Germinal center (tissue), 1 donor: ENCODE data around the gene LGALS1.

Source experiments
- DNase-seq: peaks from one replicate; pipeline ENCODE4 v3.0.0; 2012; ENCODE audit warnings: mixed read lengths, low spot score

Gene LGALS1

DNA sequence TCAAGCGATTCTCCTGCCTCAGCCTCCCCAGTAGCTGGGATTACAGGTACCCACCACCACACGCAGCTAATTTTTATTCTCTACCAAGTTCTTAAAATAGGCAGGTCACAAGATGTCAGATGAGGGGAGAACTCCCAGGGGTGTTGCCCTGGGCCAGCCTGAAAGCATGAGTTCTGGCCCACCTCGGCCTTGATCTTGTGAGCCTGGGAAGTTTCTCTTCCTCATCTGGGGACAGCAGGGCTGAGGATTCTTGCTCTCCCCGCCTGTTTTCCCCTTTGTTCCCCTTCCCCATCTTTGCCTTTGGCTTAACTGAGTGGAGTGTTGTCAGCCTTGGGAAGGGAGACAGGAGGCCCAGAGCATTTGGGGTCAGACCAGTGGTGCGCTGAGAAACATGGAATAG, 13.4 kb upstream of the LGALS1 start:
- DNase-seq: no peak

DNA sequence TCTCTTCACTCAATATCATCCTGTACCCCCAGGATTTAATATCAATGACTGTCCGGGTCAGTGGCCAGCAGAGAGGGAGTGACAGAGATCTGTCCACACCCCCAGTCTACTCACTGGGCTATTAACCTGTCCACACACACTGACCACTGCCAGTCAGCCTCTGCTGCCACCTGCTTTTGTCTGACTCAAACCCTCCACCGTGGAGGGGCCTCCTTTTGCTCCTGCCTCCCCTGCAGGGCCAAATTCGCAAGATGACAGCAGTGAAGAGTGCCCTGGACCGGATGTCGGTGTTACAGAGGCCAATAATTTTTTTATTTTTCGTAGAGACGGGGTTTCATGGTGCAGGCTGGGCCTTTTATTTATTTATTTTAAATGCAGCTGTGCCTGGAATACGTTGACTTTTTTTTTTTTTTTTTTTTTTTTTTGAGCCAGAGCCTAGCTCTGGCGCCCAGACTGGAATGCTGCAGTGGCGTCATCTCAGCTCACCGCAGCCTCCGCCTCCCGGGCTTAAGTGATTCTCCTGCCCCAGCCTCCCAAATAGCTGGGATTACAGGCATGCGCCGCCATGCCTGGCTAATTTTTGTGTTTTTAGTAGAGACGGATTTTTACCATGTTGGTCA, 11.8 kb upstream of the LGALS1 start:
- no peak for DNase-seq

DNA sequence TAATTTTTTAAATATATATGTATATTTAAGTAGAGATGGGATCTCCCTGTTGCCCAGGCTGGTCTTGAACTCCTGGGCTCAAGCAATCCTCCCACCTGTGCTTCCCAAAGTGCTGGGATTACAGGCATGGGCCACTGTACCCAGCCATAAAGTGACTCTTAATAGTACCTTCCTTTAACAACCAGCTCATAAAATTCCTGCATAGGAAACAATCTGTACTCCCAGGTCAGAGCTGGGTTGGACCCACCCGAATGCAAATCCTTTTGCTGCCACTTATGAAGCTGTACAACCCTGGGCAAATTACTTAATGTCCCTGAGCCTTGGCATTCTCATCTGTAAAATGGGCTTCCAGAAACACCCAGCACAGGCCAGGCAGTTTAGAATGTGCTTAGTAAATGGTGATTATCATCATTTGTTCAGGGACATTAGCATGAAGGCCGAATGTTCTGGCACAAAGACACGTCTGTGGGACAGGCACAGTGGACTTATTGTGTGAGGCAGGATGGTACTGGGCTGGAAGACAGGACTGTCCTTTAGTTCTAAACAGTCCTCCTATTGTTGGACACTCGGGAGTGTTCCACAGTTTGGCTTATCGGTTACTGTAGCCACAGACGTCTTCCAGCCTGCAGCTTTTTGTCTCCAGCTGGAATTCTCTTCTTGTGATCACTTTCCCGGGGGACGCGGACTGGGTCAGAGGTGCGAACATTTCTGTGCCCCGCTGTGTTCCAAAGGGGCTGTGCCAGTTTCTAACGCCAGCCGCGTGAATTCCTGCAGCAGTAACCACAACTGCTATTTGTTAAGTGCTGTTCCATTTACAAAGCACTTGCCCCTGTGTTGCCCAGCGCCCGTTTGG, 11.0 kb upstream of the LGALS1 start:
- DNase-seq: no peak

DNA sequence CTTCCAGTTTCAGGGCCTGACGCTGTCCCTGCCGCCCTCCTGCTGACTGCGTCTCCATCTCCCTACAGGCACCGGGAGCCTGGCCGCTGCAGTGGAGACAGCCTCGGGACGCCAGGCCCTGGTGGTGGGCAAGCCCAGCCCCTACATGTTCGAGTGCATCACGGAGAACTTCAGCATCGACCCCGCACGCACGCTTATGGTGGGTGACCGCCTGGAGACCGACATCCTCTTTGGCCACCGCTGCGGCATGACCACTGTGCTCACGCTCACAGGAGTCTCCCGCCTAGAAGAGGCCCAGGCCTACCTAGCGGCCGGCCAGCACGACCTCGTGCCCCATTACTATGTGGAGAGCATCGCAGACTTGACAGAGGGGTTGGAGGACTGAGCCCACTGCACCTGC, 9.9 kb upstream of the LGALS1 start:
- no peak for DNase-seq

DNA sequence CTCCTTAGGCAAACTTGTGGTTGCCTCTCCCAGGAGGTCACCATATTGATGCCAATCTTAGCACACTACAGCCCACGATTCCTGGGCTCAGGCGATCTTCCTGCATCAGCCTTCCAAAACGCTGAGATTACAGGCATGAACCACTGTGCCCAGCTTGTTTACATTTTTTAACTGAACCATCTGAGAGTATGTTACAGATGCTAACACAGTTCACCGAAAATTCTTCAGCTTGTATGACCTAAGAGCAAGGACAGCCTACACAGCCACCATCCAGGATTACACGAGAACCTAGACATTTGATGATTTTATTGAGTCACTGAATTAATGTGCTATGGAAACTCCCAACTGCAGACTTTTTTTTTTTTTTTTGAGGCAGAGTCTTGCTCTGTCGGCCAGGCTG, 5.8 kb upstream of the LGALS1 start:
- no peak for DNase-seq

DNA sequence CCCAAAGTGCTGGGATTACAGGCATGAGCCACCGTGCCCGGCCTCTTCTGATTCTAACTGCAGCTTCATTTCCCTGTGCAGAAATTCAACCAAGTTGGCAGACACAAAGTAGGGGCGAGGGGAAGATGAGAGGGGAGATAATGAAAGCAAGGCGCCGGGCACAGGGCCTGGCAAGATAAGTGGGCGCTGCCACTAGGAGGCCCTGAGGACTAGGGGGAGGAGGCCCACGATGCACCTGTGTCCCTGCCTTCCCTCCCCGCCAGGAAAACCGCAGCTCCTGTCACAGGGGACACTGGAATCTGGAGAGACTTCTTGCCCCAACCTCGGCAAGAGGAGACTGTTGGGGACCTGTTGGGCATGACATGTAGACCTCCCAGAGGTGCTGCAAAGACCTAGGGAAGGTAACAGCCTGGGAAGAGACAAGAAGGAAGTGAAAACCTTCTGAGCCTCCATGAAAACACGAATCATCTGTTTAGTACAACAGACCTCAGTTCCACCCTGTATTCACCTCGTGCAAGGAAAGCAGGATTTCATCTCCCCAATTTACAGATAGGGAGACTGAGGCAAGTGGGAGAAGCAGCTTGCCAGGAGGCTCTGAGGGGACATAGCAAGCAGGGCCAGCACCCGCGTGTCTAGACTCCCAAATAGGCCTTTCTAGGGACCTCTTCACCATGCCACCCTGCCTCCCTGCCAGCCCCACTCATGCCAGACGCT, 3.1 kb upstream of the LGALS1 start:
- no peak for DNase-seq

DNA sequence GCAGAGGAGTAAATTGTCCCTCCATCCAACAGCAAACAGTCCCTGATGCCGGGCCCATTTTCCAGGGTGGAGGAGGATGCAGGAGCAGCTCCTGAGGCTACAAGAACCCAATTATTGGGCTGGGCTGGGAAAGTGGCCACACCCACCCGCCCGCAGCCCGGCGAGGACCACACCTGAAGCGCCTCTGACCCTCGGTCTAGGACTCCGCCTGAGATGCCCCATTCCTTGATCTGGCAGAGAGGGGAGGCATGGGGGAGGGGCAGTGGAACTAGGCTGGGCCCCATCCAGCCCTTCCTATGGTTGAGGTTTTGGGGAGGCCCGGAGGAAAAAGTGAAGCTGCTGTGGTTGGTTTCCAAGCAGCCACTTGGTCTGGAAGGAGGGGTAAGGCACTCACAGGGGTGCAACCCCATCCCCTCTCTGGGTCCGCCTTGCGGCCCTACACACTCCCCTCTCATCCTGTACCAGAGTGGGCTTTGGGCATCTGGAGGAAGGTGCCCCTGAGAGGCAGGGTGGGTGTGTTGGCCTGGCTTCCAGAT, 2.4 kb upstream of the LGALS1 start:
- no peak for DNase-seq

DNA sequence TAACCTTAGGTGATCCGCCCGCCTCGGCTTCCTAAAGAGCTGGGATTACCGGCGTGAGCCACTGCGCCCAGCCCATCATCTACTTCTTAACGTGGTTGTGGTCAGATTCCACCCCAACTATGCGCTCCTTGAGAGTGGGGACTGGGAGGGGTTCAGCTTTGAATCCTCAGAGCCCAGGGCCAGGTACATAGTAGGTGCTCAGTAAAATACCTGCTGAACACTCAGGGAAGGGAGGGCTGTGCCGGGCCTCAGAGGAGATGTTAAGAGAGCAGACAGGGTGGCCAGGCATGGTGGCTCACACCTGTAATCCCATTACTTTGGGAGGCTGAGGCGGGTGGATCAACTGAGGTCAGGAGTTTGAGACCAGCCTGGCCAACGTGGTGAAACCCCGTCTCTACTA, 1.2 kb upstream of the LGALS1 start:
- DNase-seq: no peak

DNA sequence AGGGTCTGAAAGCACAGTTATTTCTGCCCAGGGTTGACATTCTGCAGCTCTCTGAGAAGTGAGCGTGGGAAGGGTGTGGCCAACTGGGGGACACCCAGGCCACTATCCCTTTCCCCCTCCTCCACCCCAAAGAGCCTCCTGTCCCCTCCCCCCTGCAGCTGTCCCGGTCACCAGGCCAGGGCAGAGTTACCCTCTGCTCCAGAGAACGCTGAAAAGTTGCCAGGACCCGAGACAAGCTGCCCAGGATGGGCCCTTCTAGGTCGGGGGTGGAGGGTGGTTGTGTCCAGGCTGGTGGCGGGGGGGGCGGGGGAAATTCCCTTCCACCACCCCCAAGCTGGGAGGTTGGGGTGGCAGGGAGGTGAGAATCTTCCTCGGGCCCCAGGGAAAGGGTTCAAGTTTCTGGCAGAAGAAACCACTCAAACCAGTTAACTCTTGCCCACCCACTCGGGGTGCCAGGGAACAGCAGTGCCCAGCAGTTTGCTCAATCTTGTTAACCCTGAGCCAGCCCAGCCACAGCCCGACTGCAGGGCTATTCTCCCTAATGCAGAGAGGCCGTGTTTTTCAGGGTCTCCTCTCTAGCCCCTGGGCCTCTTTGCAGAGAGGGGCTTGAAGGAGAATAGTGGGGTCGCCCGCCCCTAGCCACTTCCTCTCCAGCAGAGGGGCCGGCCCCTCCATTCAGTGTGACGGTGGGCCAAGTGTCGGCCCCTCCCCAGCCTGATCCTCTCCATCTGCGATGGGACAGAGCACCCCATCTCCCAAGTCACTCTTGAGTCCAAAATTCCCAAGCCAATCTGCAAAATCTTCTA, 697 bp downstream of the LGALS1 start:
- no peak for DNase-seq

DNA sequence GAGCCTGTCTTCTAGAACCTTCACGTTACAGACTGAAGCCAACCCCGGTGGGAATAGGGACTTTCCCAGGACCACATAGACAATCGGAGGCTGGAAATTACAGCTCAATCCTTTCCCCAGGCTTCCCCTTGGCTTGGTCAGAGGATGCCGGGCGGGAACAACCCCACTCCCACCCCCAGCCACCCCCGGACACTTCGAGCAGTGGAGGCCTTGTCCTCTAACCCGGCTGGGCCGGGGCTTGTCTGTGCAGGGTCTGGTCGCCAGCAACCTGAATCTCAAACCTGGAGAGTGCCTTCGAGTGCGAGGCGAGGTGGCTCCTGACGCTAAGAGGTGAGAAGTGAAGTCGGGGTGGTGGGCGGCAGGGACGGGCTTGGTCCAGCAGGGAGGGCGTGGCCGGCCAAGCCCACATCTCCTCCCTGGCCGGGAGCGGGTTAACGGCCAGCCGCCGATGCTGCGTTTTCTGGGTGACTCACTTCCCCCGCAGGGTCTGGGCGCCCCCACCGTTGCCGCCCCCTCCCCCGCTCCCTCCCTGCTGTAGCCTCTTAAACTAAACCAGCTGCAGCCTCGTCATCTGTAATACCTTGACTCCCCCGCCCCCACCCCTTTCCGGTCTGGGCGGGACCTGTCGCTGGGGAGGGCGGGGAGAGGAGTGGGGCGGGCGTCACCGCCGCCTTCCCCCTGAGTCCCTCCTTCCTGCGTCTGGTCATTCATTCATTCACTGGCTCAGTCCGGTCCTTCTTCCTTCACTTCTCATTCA, 1.5 kb downstream of the LGALS1 start:
- peak; percentile 81 for DNase-seq

DNA sequence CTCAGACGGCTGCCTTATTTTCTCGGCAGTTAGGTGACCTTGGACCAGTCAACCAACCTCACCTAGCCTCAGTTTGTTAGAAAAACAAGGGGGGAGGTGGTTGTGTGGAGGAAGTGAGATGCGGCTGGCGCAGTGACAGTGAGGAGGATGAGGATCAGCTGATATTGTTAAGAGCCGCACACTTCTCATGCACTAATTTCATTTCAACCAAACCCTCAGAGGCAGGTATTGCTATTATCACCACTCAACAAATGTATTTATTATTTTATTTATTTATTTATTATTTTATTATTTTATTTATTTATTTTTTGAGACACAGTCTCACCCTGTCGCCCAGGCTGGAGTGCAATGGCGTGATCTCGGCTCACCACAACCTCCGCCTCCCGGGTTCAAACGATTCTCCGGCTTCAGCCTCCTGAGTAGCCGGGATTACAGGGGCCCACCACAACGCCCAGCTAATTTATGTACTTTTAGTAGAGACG, 2.1 kb downstream of the LGALS1 start:
- no peak for DNase-seq

DNA sequence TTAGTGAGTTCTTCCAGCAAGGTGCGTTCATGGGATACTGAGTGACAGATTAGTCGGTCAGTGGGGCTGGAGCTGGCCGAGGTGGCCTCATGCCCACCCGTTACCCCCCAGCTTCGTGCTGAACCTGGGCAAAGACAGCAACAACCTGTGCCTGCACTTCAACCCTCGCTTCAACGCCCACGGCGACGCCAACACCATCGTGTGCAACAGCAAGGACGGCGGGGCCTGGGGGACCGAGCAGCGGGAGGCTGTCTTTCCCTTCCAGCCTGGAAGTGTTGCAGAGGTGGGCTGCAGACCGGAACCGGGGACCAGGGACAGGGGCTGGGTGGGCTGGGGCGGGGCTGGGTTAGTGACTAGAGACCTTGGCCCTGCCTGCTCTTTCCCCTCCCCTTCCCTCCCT, 2.9 kb downstream of the LGALS1 start:
- no peak for DNase-seq

DNA sequence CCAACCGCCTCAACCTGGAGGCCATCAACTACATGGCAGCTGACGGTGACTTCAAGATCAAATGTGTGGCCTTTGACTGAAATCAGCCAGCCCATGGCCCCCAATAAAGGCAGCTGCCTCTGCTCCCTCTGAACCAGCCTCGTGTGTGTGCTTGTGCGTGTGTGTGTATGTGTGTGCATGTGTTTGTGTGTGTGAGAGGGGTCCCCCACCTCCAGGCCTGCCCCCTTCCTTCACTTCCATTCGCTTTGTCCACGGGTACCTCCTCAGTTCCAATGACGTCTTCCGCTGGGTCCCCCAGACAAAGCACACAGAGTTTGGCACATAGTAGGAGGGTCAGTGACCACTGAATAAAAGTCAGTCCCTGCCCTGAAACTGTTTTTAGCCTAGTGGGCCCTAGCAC, 4.2 kb downstream of the LGALS1 start:
- DNase-seq: no peak

DNA sequence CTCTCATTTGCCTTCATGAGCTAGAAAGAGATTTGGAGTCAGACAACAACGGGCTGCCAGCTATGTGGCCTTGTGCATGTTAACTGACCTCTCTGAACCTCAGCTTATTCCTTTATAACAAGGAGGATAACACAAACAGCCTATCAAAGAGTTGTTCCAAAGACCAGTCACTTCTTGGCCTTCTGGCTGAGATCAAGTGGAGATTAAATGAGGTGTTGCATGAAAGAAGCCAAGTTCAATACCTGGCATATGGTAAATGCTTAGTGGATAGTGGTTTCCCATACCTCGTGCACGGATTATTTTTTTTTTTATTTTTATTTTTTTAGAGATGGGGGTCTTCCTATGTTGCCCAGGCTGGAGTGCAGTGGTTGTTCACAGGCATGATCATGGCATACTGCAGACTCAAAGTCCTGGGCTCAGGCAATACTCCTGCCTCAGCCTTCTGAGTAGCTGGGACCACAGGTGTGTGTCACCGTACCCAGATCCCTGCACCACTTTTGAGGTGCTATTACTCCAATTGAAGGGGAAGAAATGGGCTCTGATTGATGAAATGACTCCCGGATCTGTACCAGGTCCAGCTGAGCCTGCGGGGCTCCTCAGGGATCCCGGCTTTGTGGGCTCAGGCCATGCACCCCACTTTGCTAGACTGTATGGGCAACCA, 4.9 kb downstream of the LGALS1 start:
- DNase-seq: no peak

DNA sequence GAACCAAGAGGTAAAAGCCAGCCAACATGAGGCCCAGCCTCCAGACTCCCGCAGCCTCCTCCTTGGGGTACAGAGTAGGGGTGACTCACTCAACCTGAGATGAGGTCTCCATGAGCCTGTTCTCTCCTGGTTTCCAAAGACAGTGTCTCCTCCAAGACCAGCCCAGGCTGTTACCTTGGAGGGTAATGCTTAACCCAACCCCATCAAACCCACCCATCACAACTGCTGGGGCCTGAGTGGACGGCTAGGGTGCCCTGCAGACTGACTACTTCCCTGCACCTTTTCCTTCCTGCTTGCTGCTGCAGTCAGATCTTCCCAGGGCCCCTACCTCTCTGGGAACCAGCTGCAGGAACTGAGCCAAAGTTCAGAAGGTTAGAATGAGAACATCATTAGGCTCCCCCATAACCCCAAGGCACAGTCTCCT, 5.6 kb downstream of the LGALS1 start:
- DNase-seq: no peak

DNA sequence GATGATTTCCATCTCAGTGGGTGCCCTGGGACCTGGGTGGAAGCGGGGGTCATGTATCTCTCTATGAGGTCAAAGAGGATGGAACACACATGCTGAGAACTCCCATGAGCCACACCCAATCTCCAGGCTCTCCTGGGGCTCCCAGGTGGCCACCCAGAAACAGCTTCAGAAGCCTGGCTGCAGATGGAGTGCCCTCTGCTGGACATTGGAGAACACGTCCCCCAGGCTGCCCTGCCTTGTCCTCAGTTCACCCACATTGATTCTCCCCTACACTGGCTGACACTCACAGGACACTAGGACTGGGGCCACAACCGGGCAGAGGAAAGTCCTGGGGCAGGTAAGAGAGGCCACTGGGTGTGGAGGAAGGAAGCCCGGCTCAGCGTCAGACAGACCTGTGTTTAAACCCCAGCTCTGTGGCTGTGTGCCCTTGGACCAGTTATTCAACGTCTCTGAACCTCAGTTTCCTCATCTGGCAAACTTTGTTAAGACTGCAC, 6.2 kb downstream of the LGALS1 start:
- peak; percentile 71 for DNase-seq

DNA sequence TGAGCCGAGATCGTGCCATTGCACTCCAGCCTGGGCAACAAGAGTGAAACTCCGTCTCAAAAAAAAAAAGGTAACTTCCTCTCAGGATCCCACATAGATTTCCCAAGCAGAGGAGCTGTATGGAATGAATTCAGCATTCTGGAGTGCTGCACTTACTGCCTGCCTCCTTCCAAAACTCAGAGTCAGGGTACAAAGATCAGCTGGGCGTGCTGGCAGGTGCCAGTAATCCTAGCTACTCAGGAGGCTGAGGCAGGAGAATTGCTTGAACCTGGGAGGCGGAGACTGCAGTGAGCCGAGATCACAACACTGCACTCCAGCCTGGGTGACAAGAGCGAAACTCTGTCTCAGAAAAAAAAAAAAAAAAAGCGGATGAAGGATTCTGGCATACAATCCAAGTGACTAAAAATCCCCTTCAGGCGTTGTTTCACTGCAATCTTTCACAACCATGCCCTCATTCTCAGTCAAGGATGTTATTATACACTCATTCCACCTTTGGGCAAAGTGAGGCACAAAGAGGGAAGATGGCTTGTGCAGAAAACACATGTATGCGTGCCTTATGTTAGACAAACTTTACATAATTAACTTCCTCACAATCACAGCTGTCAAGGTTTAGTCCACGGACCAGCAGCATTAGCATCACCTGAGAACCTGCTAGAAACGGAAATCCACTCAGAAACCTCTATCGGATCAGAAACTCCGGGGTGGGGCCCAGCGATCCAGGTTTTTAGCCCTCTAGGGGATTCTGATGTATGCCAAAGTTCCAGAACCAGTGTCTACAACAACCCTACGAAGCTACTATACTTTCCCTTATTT, 9.6 kb downstream of the LGALS1 start:
- no peak for DNase-seq

DNA sequence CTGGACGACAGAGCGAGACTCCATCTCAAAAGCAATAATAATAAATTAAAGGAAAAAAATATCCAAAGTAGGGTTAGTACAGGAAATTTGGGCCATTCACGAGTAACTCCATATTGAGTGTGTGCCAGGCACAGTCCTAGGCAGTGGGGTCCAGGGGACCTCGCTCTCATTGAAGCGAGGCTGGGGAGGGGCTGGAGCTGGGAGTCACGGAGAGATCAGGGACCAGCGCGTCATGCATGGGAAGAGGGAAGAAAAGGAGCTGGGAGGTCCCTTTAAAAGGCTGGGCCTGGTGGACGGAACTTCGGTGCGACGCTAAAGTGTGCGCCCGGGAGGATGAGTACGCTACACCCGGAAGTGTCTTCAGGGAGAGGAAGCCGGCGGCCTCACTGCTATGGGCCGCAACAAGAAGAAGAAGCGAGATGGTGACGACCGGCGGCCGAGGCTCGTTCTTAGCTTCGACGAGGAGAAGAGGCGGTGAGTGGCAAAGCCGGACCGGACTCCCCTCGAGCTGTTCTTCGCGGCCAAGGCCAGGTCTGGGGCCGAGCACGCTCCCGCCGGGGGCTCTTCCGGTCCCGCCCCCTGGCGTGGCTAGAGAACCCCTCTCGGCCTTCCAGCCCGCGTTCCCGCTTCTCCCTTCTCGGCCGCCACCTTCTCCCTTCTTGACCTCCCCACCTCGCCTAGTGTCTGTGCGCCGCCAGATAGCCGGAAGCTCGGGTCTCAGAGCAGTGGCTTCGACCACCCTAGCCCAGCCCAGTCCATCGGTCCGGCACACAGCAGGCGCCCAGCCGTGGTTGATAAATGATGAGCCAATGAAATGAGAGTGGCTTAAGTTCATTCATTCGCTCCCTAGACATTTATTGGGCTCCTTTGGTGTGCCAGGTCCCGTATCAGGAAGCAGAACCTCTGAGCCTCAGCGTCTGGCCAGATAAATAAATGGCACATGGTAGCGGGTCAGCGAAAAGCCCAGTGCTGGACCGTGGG, 10.9 kb downstream of the LGALS1 start, which contains the start of gene NOL12:
Gene NOL12, plus strand, starts transcription at position 342 of the 981 bp plus-strand sequence. Its CDS starts 50 bp downstream, at position 392.
- DNase-seq: peak; percentile 78
